ENCODE results near the gene MUC6. TPM values are rescaled to one million over a fixed set of nuclear protein-coding genes. Genes with fewer than 3 reads are reported as not detected.

MUC6 gene
- polyA plus RNA-seq, 1 of the 3 experiments (the other 2 are of a cell fraction): not detected

DNA sequence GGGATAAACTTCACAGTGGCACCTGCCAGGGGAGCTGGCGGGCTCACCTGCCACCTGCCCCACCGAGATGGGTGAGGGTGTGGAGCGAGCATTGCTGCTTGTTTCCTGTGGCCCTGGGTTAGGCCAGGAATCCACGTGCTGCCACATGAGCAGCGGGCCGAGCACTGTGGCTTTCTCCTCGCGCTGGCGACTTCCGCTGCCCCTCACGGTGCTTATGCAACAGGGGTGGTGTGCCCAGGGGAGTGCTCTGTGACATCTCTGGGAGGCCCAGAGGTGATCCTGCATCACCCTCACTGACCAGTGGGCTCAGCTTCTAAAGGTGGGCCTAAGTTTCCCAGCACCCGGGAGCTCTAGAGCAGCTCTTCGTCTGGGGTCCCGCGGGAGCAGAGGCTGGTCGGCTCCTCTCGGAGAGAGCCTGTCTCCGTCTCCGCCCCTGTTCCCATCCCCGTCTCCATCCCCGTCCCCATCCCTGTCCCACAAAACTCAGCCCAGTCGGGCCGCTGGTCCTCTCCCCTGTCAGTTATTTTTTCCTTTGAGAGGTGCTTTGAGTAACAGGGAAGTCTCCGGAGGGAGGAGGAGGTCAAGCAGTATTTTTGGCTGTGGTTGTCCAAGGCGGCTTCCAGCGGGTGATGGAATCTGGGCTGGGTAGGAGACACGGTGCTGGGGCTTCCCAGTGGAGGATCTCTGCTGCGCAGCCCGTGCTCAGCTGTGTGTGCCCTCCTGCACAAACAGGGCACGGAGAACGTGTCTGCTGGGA, 68.3 kb downstream of the MUC6 start:
- H3K9me2 ChIP-seq: no peaks in the 10 kb centered on the region
- ChIA-PET POLR2A (no interaction called here), CTCF (interaction anchor here (1.2 to 2.0 kb wide), 3 partner anchors 43 to 120 kb away, joined by 4 to 10 read pairs (median 4); no protein-coding TSS in a partner anchor)
- H3K36me3 ChIP-seq (replicated peaks in 1 of 2; ENCODE audit: control insufficient read depth in 1 of 2, insufficient read depth in 2 of 2, low read length in 1 of 2): peaks cover 3 to 21% of the 10 kb centered on the region in 2 experiments
- peaks cover 38% of the 10 kb centered on the region for H3K79me2 ChIP-seq (ENCODE audit: insufficient read depth)
- H3K9ac ChIP-seq: no peak overlapping the region
- H3K4me3 ChIP-seq (ENCODE audit: low read depth in 2 of 2, low read length in 1 of 2): no peak overlapping the region
- H3K4me2 ChIP-seq: no peak overlapping the region
- TF ChIP-seq GATA2 (CRISPR knock-in tag; IDR thresholded peaks at IDR 0.05): no peak
- TF ChIP-seq, protein P1, sequence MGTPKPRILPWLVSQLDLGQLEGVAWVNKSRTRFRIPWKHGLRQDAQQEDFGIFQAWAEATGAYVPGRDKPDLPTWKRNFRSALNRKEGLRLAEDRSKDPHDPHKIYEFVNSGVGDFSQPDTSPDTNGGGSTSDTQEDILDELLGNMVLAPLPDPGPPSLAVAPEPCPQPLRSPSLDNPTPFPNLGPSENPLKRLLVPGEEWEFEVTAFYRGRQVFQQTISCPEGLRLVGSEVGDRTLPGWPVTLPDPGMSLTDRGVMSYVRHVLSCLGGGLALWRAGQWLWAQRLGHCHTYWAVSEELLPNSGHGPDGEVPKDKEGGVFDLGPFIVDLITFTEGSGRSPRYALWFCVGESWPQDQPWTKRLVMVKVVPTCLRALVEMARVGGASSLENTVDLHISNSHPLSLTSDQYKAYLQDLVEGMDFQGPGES (IDR thresholded peaks at IDR 0.05; ENCODE audit: low read depth, low read length): no peak
- TF ChIP-seq, protein P2, sequence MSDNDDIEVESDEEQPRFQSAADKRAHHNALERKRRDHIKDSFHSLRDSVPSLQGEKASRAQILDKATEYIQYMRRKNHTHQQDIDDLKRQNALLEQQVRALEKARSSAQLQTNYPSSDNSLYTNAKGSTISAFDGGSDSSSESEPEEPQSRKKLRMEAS (IDR thresholded peaks at IDR 0.05; ENCODE audit: low read depth): no peak
- TF ChIP-seq TEAD4 (IDR thresholded peaks at IDR 0.05; ENCODE audit: borderline replicate concordance, insufficient read depth): no peak
- no peak for TF ChIP-seq REST (IDR thresholded peaks at IDR 0.05; ENCODE audit: low read depth, low read length)
- TF ChIP-seq FOXJ3 (CRISPR knock-in tag; IDR thresholded peaks at IDR 0.05): no peak
- peak overlapping the region in 1 of 2 experiments; percentile 17; a peak in 1 of 4 replicates for H3K27ac ChIP-seq (ENCODE audit: low read depth in 2 of 2, low read length in 1 of 2)
- no peaks in the 10 kb centered on the region for H3K9me3 ChIP-seq
- no peak overlapping the region for H2AFZ ChIP-seq (ENCODE audit: low read depth)
- no peak for DNase-seq
- H4K20me1 ChIP-seq (ENCODE audit: insufficient read depth): peaks cover 25% of the 10 kb centered on the region; the same call in 1 of the 2 replicates
- H3K4me1 ChIP-seq (ENCODE audit: control insufficient read depth in 1 of 2, insufficient read depth in 2 of 2, low read depth in 1 of 2, low read length in 1 of 2): peaks cover 0 to 26% of the 10 kb centered on the region in 2 experiments; a peak in 1 of 4 replicates
- no peaks in the 10 kb centered on the region for H3K27me3 ChIP-seq (ENCODE audit: insufficient read depth)
- H3F3A ChIP-seq (replicated peaks; ENCODE audit: insufficient read depth): no peaks in the 10 kb centered on the region
- WGBS (ENCODE audit: low lambda C conversion rate): 87% methylated on average over 18 of the region's 31 CpGs

DNA sequence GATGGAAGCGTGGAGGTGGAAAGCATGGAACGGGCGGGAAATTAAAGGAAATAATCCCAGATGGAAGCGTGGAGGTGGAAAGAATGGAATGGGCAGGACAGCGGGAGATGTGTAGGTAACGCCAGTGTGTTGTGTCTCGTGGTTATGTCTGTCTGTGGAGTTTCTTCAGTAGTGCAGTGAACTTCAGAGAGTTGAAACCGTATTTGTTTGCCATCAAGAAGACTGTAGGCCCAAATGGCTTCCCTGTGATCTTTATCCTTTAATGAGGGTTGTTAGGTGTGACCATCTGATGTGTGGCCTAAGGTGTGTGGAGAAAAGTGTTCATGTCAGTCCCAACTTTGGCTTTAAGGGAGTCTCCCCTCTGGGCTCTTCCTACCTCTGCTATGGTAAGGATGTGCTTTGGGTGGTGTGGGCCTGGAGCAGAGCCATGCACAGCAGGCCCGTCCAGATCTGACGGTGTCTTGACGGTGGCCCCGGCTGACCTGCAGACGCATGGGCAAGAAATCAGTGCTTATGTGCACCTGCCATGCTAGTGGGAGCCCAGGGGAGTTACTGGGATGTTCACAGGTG, 71.2 kb downstream of the MUC6 start:
- no peak overlapping the region for H3K4me3 ChIP-seq (ENCODE audit: low read depth in 2 of 2, low read length in 1 of 2)
- WGBS (ENCODE audit: low lambda C conversion rate): 90% methylated on average over 11 of the region's 13 CpGs
- H3K9ac ChIP-seq: no peak overlapping the region
- TF ChIP-seq RAD21 (IDR thresholded peaks at IDR 0.05; ENCODE audit: low read length) (no peak), EP300 (IDR thresholded peaks at IDR 0.05; ENCODE audit: borderline replicate concordance in 1 of 2, low read depth in 1 of 2, low read length in 1 of 2) (no peak)
- peaks cover 0 to 25% of the 10 kb centered on the region in 2 experiments; a peak in 1 of 4 replicates for H3K4me1 ChIP-seq (ENCODE audit: control insufficient read depth in 1 of 2, insufficient read depth in 2 of 2, low read depth in 1 of 2, low read length in 1 of 2)
- H3K27me3 ChIP-seq (ENCODE audit: insufficient read depth): no peaks in the 10 kb centered on the region
- ChIA-PET CTCF (no interaction called here), POLR2A (no interaction called here)
- no peak overlapping the region for H3K4me2 ChIP-seq
- H3F3A ChIP-seq (replicated peaks; ENCODE audit: insufficient read depth): no peaks in the 10 kb centered on the region
- H2AFZ ChIP-seq (ENCODE audit: low read depth): no peak overlapping the region
- no peaks in the 10 kb centered on the region for H3K9me3 ChIP-seq
- H3K36me3 ChIP-seq (replicated peaks in 1 of 2; ENCODE audit: control insufficient read depth in 1 of 2, insufficient read depth in 2 of 2, low read length in 1 of 2): peaks cover 4 to 7% of the 10 kb centered on the region in 2 experiments
- no peaks in the 10 kb centered on the region for H3K9me2 ChIP-seq
- H3K79me2 ChIP-seq (ENCODE audit: insufficient read depth): peaks cover 35% of the 10 kb centered on the region
- peaks cover 25% of the 10 kb centered on the region; the same call in 1 of the 2 replicates for H4K20me1 ChIP-seq (ENCODE audit: insufficient read depth)
- DNase-seq: no peak
- no peak overlapping the region for H3K27ac ChIP-seq (ENCODE audit: low read depth in 2 of 2, low read length in 1 of 2)

Measured in SK-N-SH (cell line).